C4-2B (cell line): ENCODE data around the gene TREX2.

Experiments
- ZFX ChIP-seq: fragments of 450-650 bp; IDR thresholded peaks from 2 replicates; pipeline ENCODE4 v1.6.1; 2017
- TF ChIP-seq, protein P1 (sequence below): fragments of 450-650 bp; conservative IDR thresholded peaks from 2 replicates; pipeline ENCODE4 v1.5.1; 2017; ENCODE audit warnings: mild to moderate bottlenecking

DNA sequence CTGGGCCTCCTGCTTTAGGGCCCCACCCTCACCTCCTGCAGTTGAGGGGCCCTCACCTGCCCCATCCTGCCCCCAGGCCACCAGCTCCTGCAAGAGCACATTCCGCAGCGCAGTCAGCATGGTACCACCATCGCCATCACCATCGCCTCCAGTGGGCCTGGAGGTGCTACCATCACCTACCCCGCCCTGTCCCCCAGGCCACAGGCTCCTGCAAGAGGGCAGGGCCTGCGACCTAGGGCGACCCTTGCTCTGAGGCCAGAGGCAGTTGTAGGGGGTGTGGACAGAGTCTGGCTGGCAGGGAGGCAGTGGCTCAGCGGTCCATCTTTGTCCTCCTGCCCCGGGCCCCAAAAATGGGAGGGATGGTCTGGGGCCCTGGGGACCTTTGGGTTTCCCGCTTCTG, 28.4 kb upstream of the TREX2 start:
- TF ChIP-seq, protein P1, sequence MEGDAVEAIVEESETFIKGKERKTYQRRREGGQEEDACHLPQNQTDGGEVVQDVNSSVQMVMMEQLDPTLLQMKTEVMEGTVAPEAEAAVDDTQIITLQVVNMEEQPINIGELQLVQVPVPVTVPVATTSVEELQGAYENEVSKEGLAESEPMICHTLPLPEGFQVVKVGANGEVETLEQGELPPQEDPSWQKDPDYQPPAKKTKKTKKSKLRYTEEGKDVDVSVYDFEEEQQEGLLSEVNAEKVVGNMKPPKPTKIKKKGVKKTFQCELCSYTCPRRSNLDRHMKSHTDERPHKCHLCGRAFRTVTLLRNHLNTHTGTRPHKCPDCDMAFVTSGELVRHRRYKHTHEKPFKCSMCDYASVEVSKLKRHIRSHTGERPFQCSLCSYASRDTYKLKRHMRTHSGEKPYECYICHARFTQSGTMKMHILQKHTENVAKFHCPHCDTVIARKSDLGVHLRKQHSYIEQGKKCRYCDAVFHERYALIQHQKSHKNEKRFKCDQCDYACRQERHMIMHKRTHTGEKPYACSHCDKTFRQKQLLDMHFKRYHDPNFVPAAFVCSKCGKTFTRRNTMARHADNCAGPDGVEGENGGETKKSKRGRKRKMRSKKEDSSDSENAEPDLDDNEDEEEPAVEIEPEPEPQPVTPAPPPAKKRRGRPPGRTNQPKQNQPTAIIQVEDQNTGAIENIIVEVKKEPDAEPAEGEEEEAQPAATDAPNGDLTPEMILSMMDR, result no peak
- no peak for TF ChIP-seq ZFX
